Panc1 (cell line): ENCODE results near the gene CFAP74. TPM values are rescaled to one million over a fixed set of nuclear protein-coding genes. Genes with fewer than 3 reads are reported as not detected.

Experiments used
- ATAC-seq: fragments of 200-7000 bp; cut with Tn5 transposase; 2 replicates; pipeline ENCODE4 v1.9.1; 2020; ENCODE audit warnings: mild to moderate bottlenecking, moderate library complexity
- BruUV-seq: library from RNA; stranded (reverse); fragments of 400-500 nt; replicated peaks from 2 replicates; lab custom pipeline; 2021; lab: Mats Ljungman, UMichigan
- CTCF ChIA-PET: fragments of 300-600 bp; sonication (Branson Sonifier 250); formaldehyde crosslinking; loops from one replicate; lab custom pipeline; 2022; ENCODE audit warnings: antibody characterized with exemption; lab: Charles Lee
- POLR2A ChIA-PET: fragments of 300-600 bp; sonication (Branson Sonifier 250); formaldehyde crosslinking; loops from one replicate; lab custom pipeline; 2022; ENCODE audit warnings: antibody characterized with exemption; lab: Charles Lee
- DNase-seq: peaks from one replicate; pipeline ENCODE4 v3.0.0-alpha.2; 2010; ENCODE audit warnings: low read depth, low spot score
- H3K27ac ChIP-seq: 2 replicates; pipeline ENCODE4 v1.5.1; 2011; ENCODE audit warnings: mild to moderate bottlenecking, low read length, inconsistent platforms
- H3K27me3 ChIP-seq: fragments of 200-500 bp; sonication (Bioruptor generic); 2 replicates; pipeline ENCODE4 v1.6.0; 2014; ENCODE audit warnings: low read length, inconsistent platforms; ENCODE audit not compliant: control insufficient read depth, insufficient read depth
- H3K36me3 ChIP-seq: fragments of 200-500 bp; sonication (Bioruptor generic); 2 replicates; pipeline ENCODE4 v1.5.1; 2014; ENCODE audit warnings: inconsistent platforms, mild to moderate bottlenecking, low read length, moderate library complexity; ENCODE audit not compliant: control insufficient read depth, insufficient read depth
- H3K4me1 ChIP-seq: 2 replicates; pipeline ENCODE4 v1.5.1; 2011; ENCODE audit warnings: inconsistent platforms, mild to moderate bottlenecking, low read length, moderate library complexity; ENCODE audit not compliant: control insufficient read depth, insufficient read depth
- H3K4me3 ChIP-seq, 2 experiments: 2 replicates each; pipeline ENCODE4 v1.5.1; 2011 to 2012; ENCODE audit warnings: low read depth in 2 of 2, low read length in 2 of 2, mild to moderate bottlenecking in 2 of 2, inconsistent platforms in 1 of 2, moderate library complexity in 1 of 2
- H3K9me3 ChIP-seq: fragments of 200-500 bp; sonication (Bioruptor generic); 2 replicates; pipeline ENCODE4 v1.5.1; 2014; ENCODE audit warnings: low read depth, mild to moderate bottlenecking, inconsistent platforms, low read length, moderate library complexity; ENCODE audit not compliant: control insufficient read depth, insufficient read depth
- POLR2AphosphoS5 ChIP-seq: IDR thresholded peaks from 2 replicates; pipeline ENCODE4 v1.6.1; 2012; ENCODE audit warnings: mild to moderate bottlenecking, low read depth, low read length, moderate library complexity
- SIN3A ChIP-seq: IDR thresholded peaks from 2 replicates; pipeline ENCODE4 v1.6.1; 2012; ENCODE audit warnings: low read depth, mild to moderate bottlenecking, low read length, moderate library complexity, borderline replicate concordance; ENCODE audit not compliant: insufficient read depth
- TCF7L2 ChIP-seq: IDR thresholded peaks from 2 replicates; pipeline ENCODE4 v1.6.1; 2011; ENCODE audit warnings: mild to moderate bottlenecking, low read depth, low read length, inconsistent platforms
- in situ Hi-C: cut with HindIII; loops from 2 replicates; pipeline ENCODE4 v1.10.0; 2016; ENCODE audit warnings: low sequenced_read_pairs, low pct_unique_long_range_greater_than_20kb
- intact Hi-C: fragments of 100-400 bp; cut with micrococcal nuclease; formaldehyde crosslinking; loops from one replicate; pipeline ENCODE4 v1.10.0; 2022; ENCODE audit not compliant: unreplicated experiment
- total RNA-seq: library from RNA; stranded (reverse); gene quantifications from one replicate; pipeline ENCODE4 v1.2.1, GENCODE V29; 2021; ENCODE audit not compliant: unreplicated experiment
- TF ChIP-seq, protein P1 (sequence below): fragments of 450-650 bp; IDR thresholded peaks from 2 replicates; pipeline ENCODE4 v1.5.1; 2017; ENCODE audit warnings: mild to moderate bottlenecking
- TF ChIP-seq, protein P2 (sequence below), 2 experiments: IDR thresholded peaks; 2 replicates each; pipeline ENCODE4 v1.6.1; 2011 to 2012; ENCODE audit warnings: low read depth in 2 of 2, control low read depth in 1 of 2, low read length in 1 of 2, mild to moderate bottlenecking in 1 of 2, moderate library complexity in 1 of 2; ENCODE audit not compliant: insufficient read depth in 1 of 2

The CFAP74 gene
- total RNA-seq, 1 experiment from 2014 or later: not detected

DNA sequence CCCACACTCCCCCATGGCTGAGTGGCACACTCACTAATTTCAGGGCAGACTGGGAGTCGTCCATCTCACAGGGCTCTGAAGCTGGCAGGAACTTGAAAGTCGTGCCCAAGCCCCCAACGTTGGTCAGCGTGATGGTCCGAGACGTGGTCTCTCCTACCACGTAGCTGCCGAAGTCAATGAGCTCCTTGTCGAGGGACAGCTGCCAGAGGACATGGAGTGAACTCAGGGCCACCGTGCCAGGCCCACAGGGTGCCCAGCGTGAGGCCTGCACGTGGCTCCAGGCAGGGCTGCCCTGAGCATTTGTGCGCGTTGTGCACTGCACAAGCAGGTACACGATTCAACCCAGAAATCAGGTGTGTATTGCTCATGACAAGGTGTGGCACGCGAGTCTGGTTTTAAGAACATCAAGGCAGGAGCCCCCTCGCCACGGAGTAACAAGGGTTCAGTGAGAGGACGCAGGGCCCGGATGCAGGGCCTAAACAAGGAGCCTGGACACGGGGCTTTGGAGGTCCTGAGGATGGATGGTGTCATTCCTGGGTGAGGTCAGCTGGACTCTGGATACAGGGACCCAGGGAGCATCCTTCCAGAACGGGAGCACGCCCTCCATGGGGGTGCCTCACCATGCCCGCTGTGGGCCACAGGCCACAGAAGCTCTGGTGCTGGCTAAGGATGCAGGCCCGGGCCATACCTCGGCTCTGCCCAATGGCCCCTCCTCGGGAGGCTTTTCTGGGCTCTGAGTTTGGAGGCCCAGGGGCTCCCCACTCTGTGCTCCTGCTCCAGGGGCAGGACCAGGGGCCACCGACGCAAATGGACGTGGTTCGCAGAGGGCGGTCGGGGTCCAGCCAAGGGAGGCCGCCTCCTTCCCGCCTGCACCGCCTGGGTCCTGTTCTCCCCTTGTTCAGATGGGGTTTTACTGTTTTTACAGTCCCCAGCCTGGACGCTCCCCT lies 46.7 kb downstream of the CFAP74 start:
- ChIA-PET POLR2A (no interaction called here), CTCF (no interaction called here)
- Histone ChIP-seq H3K27ac (no peak overlapping the region), H3K27me3 (no peaks in the 10 kb centered on the region), H3K4me1 (peaks cover 10% of the 10 kb centered on the region), H3K9me3 (no peaks in the 10 kb centered on the region), H3K4me3 (no peak overlapping the region), H3K36me3 (no peaks in the 10 kb centered on the region)
- intact Hi-C loops: no loop called here
- TF ChIP-seq, protein P1, sequence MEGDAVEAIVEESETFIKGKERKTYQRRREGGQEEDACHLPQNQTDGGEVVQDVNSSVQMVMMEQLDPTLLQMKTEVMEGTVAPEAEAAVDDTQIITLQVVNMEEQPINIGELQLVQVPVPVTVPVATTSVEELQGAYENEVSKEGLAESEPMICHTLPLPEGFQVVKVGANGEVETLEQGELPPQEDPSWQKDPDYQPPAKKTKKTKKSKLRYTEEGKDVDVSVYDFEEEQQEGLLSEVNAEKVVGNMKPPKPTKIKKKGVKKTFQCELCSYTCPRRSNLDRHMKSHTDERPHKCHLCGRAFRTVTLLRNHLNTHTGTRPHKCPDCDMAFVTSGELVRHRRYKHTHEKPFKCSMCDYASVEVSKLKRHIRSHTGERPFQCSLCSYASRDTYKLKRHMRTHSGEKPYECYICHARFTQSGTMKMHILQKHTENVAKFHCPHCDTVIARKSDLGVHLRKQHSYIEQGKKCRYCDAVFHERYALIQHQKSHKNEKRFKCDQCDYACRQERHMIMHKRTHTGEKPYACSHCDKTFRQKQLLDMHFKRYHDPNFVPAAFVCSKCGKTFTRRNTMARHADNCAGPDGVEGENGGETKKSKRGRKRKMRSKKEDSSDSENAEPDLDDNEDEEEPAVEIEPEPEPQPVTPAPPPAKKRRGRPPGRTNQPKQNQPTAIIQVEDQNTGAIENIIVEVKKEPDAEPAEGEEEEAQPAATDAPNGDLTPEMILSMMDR: no peak
- no peak for TF ChIP-seq POLR2AphosphoS5
- TF ChIP-seq SIN3A: no peak
- TF ChIP-seq, protein P2, sequence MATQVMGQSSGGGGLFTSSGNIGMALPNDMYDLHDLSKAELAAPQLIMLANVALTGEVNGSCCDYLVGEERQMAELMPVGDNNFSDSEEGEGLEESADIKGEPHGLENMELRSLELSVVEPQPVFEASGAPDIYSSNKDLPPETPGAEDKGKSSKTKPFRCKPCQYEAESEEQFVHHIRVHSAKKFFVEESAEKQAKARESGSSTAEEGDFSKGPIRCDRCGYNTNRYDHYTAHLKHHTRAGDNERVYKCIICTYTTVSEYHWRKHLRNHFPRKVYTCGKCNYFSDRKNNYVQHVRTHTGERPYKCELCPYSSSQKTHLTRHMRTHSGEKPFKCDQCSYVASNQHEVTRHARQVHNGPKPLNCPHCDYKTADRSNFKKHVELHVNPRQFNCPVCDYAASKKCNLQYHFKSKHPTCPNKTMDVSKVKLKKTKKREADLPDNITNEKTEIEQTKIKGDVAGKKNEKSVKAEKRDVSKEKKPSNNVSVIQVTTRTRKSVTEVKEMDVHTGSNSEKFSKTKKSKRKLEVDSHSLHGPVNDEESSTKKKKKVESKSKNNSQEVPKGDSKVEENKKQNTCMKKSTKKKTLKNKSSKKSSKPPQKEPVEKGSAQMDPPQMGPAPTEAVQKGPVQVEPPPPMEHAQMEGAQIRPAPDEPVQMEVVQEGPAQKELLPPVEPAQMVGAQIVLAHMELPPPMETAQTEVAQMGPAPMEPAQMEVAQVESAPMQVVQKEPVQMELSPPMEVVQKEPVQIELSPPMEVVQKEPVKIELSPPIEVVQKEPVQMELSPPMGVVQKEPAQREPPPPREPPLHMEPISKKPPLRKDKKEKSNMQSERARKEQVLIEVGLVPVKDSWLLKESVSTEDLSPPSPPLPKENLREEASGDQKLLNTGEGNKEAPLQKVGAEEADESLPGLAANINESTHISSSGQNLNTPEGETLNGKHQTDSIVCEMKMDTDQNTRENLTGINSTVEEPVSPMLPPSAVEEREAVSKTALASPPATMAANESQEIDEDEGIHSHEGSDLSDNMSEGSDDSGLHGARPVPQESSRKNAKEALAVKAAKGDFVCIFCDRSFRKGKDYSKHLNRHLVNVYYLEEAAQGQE (IDR thresholded peaks at IDR 0.05; ENCODE audit: insufficient read depth in 1 of 2, low read depth in 2 of 2, low read length in 1 of 2): no peak
- TF ChIP-seq TCF7L2: no peak
- no TSS peak for BruUV-seq
- DNase-seq (no peak), ATAC-seq (no peak)
- in situ Hi-C loops: no loop called here

DNA sequence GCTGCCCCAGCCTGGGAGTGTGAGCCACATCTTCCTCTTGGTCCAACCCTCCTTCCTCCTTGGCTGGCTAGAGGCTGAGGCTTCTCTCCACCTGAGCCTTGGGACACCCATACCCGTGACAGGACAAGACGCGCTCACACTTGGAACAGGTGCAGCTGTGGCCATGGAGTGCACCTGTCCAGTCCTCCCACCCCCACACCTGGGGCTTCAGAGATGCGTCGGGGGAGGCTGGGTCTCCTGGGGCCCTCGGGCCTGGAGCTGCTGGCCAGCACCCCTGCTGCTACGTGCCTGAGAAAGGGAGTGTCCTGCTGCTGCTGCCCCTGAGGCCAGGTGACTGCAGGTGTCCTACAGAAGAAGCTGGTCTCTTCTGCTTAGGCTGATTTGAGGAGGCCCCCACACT lies 47.5 kb downstream of the CFAP74 start:
- CTCF ChIA-PET: interaction anchor here (0.6 kb wide), 2 partner anchors 59 to 60 kb away, joined by 3 to 6 read pairs; no protein-coding TSS in a partner anchor
- Histone ChIP-seq H3K4me3 (no peak overlapping the region), H3K9me3 (no peaks in the 10 kb centered on the region), H3K27ac (no peak overlapping the region), H3K4me1 (peaks cover 10% of the 10 kb centered on the region), H3K36me3 (no peaks in the 10 kb centered on the region), H3K27me3 (no peaks in the 10 kb centered on the region)
- intact Hi-C loops: no loop called here
- TF ChIP-seq, protein P2 (IDR thresholded peaks at IDR 0.05; ENCODE audit: insufficient read depth in 1 of 2, low read depth in 2 of 2, low read length in 1 of 2): no peak
- TF ChIP-seq POLR2AphosphoS5 (no peak), TCF7L2 (no peak), SIN3A (no peak)
- TF ChIP-seq, protein P1: no peak
- ATAC-seq: no peak
- POLR2A ChIA-PET: interaction anchor here (0.5 kb wide), 1 partner anchor 252 kb away, joined by 4 read pairs; no protein-coding TSS in a partner anchor
- in situ Hi-C loops: no loop called here
- no TSS peak for BruUV-seq
- no peak for DNase-seq
